ENCODE results near the gene MRFAP1. TPM values are rescaled to one million over a fixed set of nuclear protein-coding genes. Genes with fewer than 3 reads are reported as not detected.

MRFAP1 gene
- 164 TPM for total RNA-seq

GRCh38 chr4:6640292-6641163 is at the start of gene MRFAP1:
TSS of gene MRFAP1 (plus strand) at chr4:6640685. CDS start at chr4:6640863, 178 bp downstream.

Other genes with a start within 250 kb of the MRFAP1 start
- gene PPP2R2C, start 168.1 kb upstream of the MRFAP1 start, total RNA-seq: 10.1 TPM
- 13.1 TPM for gene MAN2B2, start 65.5 kb upstream of the MRFAP1 start, total RNA-seq
- gene S100P, start 53.2 kb downstream of the MRFAP1 start, total RNA-seq: 0.27 TPM
- gene MRFAP1L1, start 69.2 kb downstream of the MRFAP1 start, total RNA-seq: 115 TPM
- gene BLOC1S4, start 75.5 kb downstream of the MRFAP1 start, total RNA-seq: 11.9 TPM
- gene KIAA0232, start 142.0 kb downstream of the MRFAP1 start, total RNA-seq: 72.6 TPM

Data from camera-type eye (tissue), 1 donor.